GM10248 (cell line): Measurements from ENCODE around the gene FAM20B.

ENCODE experiments used
- CTCF ChIA-PET: fragments of 300-600 bp; sonication (Branson Sonifier 250); formaldehyde crosslinking; extraction: SDS; loops from one replicate; lab custom pipeline; 2021; ENCODE audit warnings: antibody characterized with exemption; lab: Yijun Ruan, JAX
- POLR2A ChIA-PET: fragments of 350-650 bp; sonication (Branson Sonifier 250); formaldehyde crosslinking; extraction: SDS; loops from one replicate; lab custom pipeline; 2020; ENCODE audit warnings: antibody characterized with exemption; lab: Yijun Ruan, JAX
- DNase-seq: peaks from one replicate; pipeline ENCODE4 v3.0.0; 2012; ENCODE audit errors: extremely low spot score
- CTCF ChIP-seq: IDR thresholded peaks from 2 replicates; pipeline ENCODE4 v1.5.1; 2012; ENCODE audit warnings: mild to moderate bottlenecking, low read depth; ENCODE audit errors: extremely low read depth, missing control alignments, control extremely low read depth

FAM20B gene

GRCh38 chr1:179012038-179012437 is 13.7 kb upstream of the FAM20B start:
- TF ChIP-seq CTCF = no peak
- ChIA-PET POLR2A (no interaction called here), CTCF (interaction anchor here (0.7 to 1.1 kb wide), 2 partner anchors 9 to 469 kb away, joined by 3 to 4 read pairs; no protein-coding TSS in a partner anchor)
- DNase-seq = no peak

GRCh38 chr1:179014123-179014522 is 11.6 kb upstream of the FAM20B start:
- no peak for TF ChIP-seq CTCF
- ChIA-PET POLR2A (no interaction called here), CTCF (interaction anchor here (0.8 to 2.8 kb wide), 3 partner anchors 11 to 463 kb away, joined by 3 to 16 read pairs (median 4); no protein-coding TSS in a partner anchor)
- no peak for DNase-seq

GRCh38 chr1:179015396-179015795 is 10.3 kb upstream of the FAM20B start:
- no peak for DNase-seq
- CTCF ChIA-PET = interaction anchor here (2.8 kb wide), 1 partner anchor 13 kb away, joined by 16 read pairs; no protein-coding TSS in a partner anchor
- POLR2A ChIA-PET = interaction anchor here (0.7 kb wide), 1 partner anchor 350 kb away, joined by 4 read pairs; the partner anchor contains the start of gene AXDND1
- no peak for TF ChIP-seq CTCF

- no peak for DNase-seq
- TF ChIP-seq CTCF = no peak
- POLR2A ChIA-PET = no interaction called here
- CTCF ChIA-PET = interaction anchor here (0.6 to 2.7 kb wide), 7 partner anchors 9 to 475 kb away, joined by 3 to 9 read pairs (median 4); no protein-coding TSS in a partner anchor
Observed at GRCh38 chr1:179016706-179017382, 8.8 kb upstream of the FAM20B start.

GRCh38 chr1:179017383-179018326 is 8.0 kb upstream of the FAM20B start:
- no peak for TF ChIP-seq CTCF
- CTCF ChIA-PET = interaction anchor here (0.6 to 2.7 kb wide), 9 partner anchors 10 to 476 kb away, joined by 3 to 9 read pairs (median 4); no protein-coding TSS in a partner anchor
- no peak for DNase-seq
- POLR2A ChIA-PET = no interaction called here

GRCh38 chr1:179021873-179022272 is 3.8 kb upstream of the FAM20B start:
- POLR2A ChIA-PET = interaction anchor here (0.5 kb wide), 1 partner anchor 24 kb away, joined by 4 read pairs; no protein-coding TSS in a partner anchor
- CTCF ChIA-PET = interaction anchor here (0.8 to 2.1 kb wide), 5 partner anchors 15 to 480 kb away, joined by 3 to 11 read pairs (median 3); no protein-coding TSS in a partner anchor
- TF ChIP-seq CTCF = no peak
- DNase-seq = no peak
